ENCODE data around the gene ATP2B3.

DNA sequence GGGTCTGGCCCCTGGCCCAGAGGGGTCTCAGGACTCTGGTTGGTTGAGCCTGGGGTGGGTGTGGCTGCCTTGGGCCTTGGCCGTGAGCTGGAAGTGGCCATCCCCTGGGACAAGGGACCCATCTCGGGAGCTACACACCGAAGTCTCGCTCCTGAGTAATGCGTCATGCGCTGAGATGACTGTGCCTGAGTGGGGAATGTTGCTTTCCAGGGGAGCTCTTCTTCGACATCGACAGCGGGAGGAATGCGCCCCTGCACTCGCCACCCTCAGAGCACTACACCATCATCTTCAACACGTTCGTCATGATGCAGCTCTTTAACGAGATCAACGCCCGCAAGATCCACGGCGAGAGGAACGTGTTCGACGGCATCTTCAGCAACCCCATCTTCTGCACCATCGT, 43.0 kb downstream of the ATP2B3 start:
- TF ChIP-seq CTCF (IDR thresholded peaks at IDR 0.05) (no peak), POLR2A (IDR thresholded peaks at IDR 0.05) (no peak), POLR2AphosphoS5 (IDR thresholded peaks at IDR 0.05) (no peak), EP300 (IDR thresholded peaks at IDR 0.05) (no peak)
